Large intestine (tissue), 3 donors: ENCODE results near the gene ATP11A. TPM values are rescaled to one million over a fixed set of nuclear protein-coding genes. Genes with fewer than 3 reads are reported as not detected.
"Not testable (repeated sequence)": the region's sequence is repeated elsewhere in the genome, so short reads cannot be mapped to it uniquely, and the experiment has no call there.

Source experiments
- DNase-seq, 2 donors: peaks; one replicate each; pipeline versions ENCODE4 v3.0.0 to v3.0.0-alpha.2; 2013
- H3K27ac ChIP-seq: one replicate; pipeline ENCODE4 v1.5.1; 2013; ENCODE audit warnings: low read length
- H3K27me3 ChIP-seq: 2 replicates; pipeline ENCODE4 v1.6.1; 2013; ENCODE audit warnings: low read length; ENCODE audit not compliant: control insufficient read depth, insufficient read depth
- H3K36me3 ChIP-seq: 2 replicates; pipeline ENCODE4 v1.6.1; 2013; ENCODE audit warnings: low read length; ENCODE audit not compliant: control insufficient read depth, insufficient read depth
- H3K4me1 ChIP-seq: one replicate; pipeline ENCODE4 v1.6.1; 2013; ENCODE audit warnings: low read length; ENCODE audit not compliant: control insufficient read depth, insufficient read depth
- H3K4me3 ChIP-seq: one replicate; pipeline ENCODE4 v1.5.1; 2013; ENCODE audit warnings: low read length
- H3K9me3 ChIP-seq: one replicate; pipeline ENCODE4 v1.6.1; 2013; ENCODE audit warnings: mild to moderate bottlenecking, low read depth, low read length, moderate library complexity; ENCODE audit not compliant: control insufficient read depth
- WGBS: methylation state at CpG from one replicate; pipeline ENCODE4 v1.1.5; 2013; ENCODE audit warnings: low lambda C conversion rate; ENCODE audit not compliant: insufficient coverage; 5-methylcytosine and 5-hydroxymethylcytosine counted together
- polyA plus RNA-seq: library from polyadenylated mRNA; unstranded; fragments of 120-200 nt; gene quantifications from one replicate; pipeline ENCODE4 v1.2.1, GENCODE V29; 2013

ATP11A gene
- polyA plus RNA-seq, 1 donor, result 95.6 TPM

- Histone ChIP-seq H3K27me3 (no peaks in the 10 kb centered on the region), H3K27ac (no peak overlapping the region), H3K36me3 (peaks cover 72% of the 10 kb centered on the region), H3K4me3 (no peak overlapping the region), H3K9me3 (no peaks in the 10 kb centered on the region), H3K4me1 (peaks cover 5% of the 10 kb centered on the region)
- no CpG with 5 or more reads among the region's 21 CpGs for WGBS
- no peak for DNase-seq
These were observed 191.2 kb downstream of the ATP11A start for GRCh38 chr13:112880976-112881540.

GRCh38 chr13:112881656-112882554, 192.1 kb downstream of the ATP11A start:
- Histone ChIP-seq H3K4me1 (peaks cover 9% of the 10 kb centered on the region), H3K4me3 (no peak overlapping the region), H3K36me3 (peaks cover 64% of the 10 kb centered on the region), H3K27ac (no peak overlapping the region), H3K27me3 (no peaks in the 10 kb centered on the region), H3K9me3 (no peaks in the 10 kb centered on the region)
- no peak for DNase-seq
- 100% methylated on average over 1 of the region's 35 CpGs for WGBS

GRCh38 chr13:112882555-112883024, 192.8 kb downstream of the ATP11A start:
- Histone ChIP-seq H3K36me3 (peaks cover 57% of the 10 kb centered on the region), H3K27me3 (no peaks in the 10 kb centered on the region), H3K27ac (no peak overlapping the region), H3K9me3 (no peaks in the 10 kb centered on the region), H3K4me3 (no peak overlapping the region), H3K4me1 (peaks cover 9% of the 10 kb centered on the region)
- DNase-seq, result no peak
- WGBS, result no CpG with 5 or more reads among the region's 34 CpGs

DNA sequence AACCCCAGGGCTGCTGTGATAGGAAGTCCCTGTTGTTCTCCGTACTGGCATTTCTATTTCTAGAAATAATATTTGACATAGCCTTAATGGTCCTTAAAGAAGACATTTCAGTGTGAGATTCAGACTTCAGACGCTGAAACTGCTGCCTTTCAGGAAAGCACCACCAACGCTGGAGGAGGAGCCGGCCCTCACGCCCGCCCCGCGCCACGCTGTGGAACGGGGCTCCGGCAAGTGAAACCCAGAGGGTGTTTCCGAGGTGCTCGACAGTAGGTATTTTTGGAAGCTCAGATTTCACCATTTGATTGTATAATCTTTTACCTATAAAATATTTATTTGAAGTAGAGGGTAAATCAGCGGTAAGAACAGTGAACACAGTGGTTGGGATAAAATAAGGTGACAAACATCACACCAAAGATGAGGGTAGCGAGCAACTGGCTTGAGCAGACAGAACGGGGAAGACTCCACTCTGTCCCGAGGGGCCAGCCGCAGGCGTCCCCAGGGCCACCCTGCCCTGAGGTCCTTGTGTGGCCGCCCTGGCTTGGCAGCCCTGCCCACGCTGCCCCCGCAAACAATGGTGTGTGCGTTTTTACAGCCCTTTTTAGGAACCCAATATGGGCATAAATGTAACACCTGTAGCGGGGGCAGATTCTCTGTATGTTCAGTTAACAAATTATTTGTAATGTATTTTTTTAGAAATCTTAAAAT, 193.6 kb downstream of the ATP11A start:
- Histone ChIP-seq H3K9me3 (no peaks in the 10 kb centered on the region), H3K4me1 (peaks cover 9% of the 10 kb centered on the region), H3K27ac (no peak overlapping the region), H3K36me3 (peaks cover 49% of the 10 kb centered on the region), H3K4me3 (no peak overlapping the region), H3K27me3 (no peaks in the 10 kb centered on the region)
- WGBS, result 90% methylated on average over 2 of the region's 24 CpGs
- DNase-seq, result no peak

DNA sequence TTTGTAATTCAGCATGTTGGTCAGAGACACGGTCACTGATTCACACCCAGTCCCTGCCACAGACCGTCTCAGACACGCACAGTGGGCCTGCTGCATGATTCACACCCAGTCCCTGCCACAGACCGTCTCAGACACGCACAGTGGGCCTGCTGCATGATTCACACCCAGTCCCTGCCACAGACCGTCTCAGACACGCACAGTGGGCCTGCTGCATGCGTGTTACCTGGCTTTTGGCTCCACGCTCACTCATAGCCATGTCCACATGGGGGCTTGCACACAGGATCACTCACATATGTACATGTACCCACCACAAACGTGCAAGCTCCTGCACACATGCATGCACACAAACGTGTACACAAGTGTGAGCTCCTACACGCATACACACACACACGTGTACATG, 194.9 kb downstream of the ATP11A start:
- WGBS, result no CpG with 5 or more reads among the region's 13 CpGs
- not testable (repeated sequence) for H3K9me3 ChIP-seq, DNase-seq, H3K4me3 ChIP-seq, H3K27me3 ChIP-seq, H3K27ac ChIP-seq, H3K4me1 ChIP-seq
- H3K36me3 ChIP-seq, result peaks cover 42% of the 10 kb centered on the region

- Histone ChIP-seq H3K27ac (no peak overlapping the region), H3K36me3 (peaks cover 36% of the 10 kb centered on the region)
- WGBS, result no CpG with 5 or more reads among the region's 19 CpGs
These were observed 195.5 kb downstream of the ATP11A start for GRCh38 chr13:112885242-112885781.

DNA sequence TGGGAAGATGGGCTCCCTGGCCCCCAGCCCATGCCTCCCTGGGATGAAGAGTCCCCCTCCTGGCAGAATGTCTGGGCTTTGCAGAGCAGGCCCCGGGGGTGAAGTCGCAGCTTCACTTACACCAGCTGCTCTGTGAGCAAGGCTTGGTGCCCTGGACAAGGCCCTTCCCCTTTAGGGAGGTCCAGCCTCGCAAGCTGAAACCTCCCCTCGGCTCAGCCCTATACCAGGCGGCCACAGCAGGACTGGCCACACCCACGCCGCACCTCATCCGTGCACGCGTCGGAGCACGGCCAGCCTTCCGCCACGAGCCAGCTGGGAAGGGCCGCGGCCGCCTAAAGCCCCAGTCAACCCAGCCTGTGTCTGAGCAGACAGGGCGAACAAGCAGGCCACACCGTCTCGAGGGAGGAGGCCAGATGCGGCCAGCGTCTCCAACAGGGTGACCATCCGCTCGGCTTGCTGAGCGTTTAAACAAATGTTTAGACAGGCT, 196.0 kb downstream of the ATP11A start:
- DNase-seq, result peak; percentile 89
- H3K4me1 ChIP-seq, result peaks cover 9% of the 10 kb centered on the region
- H3K36me3 ChIP-seq, result peaks cover 31% of the 10 kb centered on the region
- no peaks in the 10 kb centered on the region for H3K27me3 ChIP-seq
- whole genome bisulfite sequencing, result no CpG with 5 or more reads among the region's 25 CpGs
- H3K27ac ChIP-seq, result peak overlapping the region; percentile 30
- peak overlapping the region; percentile 19 for H3K4me3 ChIP-seq
- no peaks in the 10 kb centered on the region for H3K9me3 ChIP-seq

More at GRCh38 chr13:112885242-112885781, 195.5 kb downstream of the ATP11A start:
- peaks cover 9% of the 10 kb centered on the region for H3K4me1 ChIP-seq
- no peaks in the 10 kb centered on the region for H3K9me3 ChIP-seq
- DNase-seq, result no peak
- H3K4me3 ChIP-seq, result no peak overlapping the region
- no peaks in the 10 kb centered on the region for H3K27me3 ChIP-seq

DNA sequence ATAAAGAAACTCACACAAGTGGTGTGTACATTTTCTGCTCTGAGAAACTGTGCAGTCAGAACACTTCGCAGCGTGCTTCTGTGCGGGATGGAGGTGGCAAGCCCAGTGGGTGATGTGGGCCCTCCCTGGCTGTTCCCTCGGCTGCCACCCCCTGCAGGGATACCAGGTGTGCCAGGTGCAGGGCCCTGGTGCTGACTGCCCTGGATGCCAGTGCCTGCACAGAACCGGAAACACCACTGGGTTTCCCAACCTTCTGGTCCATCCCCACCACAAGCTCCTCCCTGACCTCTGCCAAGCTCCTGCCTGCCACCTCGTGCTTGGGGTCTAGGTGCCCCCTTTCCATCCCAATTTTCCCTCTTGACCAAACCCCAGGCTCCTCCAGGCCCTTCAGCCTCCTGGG, 197.3 kb downstream of the ATP11A start:
- Histone ChIP-seq H3K4me3 (no peak overlapping the region), H3K27ac (no peak overlapping the region), H3K4me1 (peaks cover 9% of the 10 kb centered on the region), H3K36me3 (peaks cover 18% of the 10 kb centered on the region), H3K9me3 (no peaks in the 10 kb centered on the region), H3K27me3 (no peaks in the 10 kb centered on the region)
- WGBS, result no CpG with 5 or more reads among the region's 6 CpGs
- no peak for DNase-seq

- peaks cover 12% of the 10 kb centered on the region for H3K4me1 ChIP-seq
- no peaks in the 10 kb centered on the region for H3K9me3 ChIP-seq
- no CpG with 5 or more reads among the region's 10 CpGs for WGBS
- H3K27me3 ChIP-seq, result no peaks in the 10 kb centered on the region
- DNase-seq, result no peak
- no peak overlapping the region for H3K4me3 ChIP-seq
- H3K27ac ChIP-seq, result no peak overlapping the region
- peaks cover 14% of the 10 kb centered on the region for H3K36me3 ChIP-seq
These were observed 197.7 kb downstream of the ATP11A start for GRCh38 chr13:112887557-112887991.
